ENCODE data around the gene XYLT2.

DNA sequence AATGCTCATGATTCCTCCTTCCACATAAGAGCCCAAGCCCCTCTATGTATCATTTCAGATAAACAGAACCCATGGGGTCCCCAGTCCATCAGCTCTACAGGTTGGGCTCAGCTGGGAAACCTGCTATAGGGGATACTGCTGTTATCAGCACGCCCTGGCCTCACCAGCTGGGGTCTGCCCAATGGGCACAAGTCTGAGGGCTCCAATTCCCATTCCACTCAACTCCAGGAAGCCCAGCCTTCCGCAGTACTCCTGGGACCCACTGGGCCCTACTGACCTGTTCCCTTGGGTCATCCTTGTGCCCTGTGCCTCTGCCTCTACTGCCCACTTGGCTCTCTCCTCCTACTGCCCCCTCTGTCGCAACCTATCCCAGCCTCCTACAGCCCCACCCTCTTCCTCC, 16.2 kb upstream of the XYLT2 start:
- TF ChIP-seq CTCF (IDR thresholded peaks at IDR 0.05; ENCODE audit: borderline replicate concordance, extremely low read depth, low read length, poor library complexity, severe bottlenecking) (no peak), EZH2 (IDR thresholded peaks at IDR 0.05; ENCODE audit: borderline replicate concordance, low read depth, low read length, severe bottlenecking) (no peak)

Measured in DND-41 (cell line).